Ectodermal cell (in vitro differentiated cells): ENCODE measurements around the gene PLPP1. TPM values are rescaled to one million over a fixed set of nuclear protein-coding genes. Genes with fewer than 3 reads are reported as not detected.

Source experiments
- H3K27ac ChIP-seq: 2 replicates; pipeline ENCODE4 v1.7.0; 2013; ENCODE audit warnings: mild to moderate bottlenecking, low read depth, low read length; ENCODE audit not compliant: insufficient read depth, poor library complexity, severe bottlenecking
- H3K27me3 ChIP-seq: 2 replicates; pipeline ENCODE4 v1.7.0; 2013; ENCODE audit warnings: mild to moderate bottlenecking, low read length; ENCODE audit not compliant: insufficient read depth, control insufficient read depth, poor library complexity, severe bottlenecking
- H3K36me3 ChIP-seq: one replicate; pipeline ENCODE4 v1.7.0; 2013; ENCODE audit warnings: low read length; ENCODE audit not compliant: control insufficient read depth, insufficient read depth
- H3K4me1 ChIP-seq: one replicate; pipeline ENCODE4 v1.7.0; 2013; ENCODE audit warnings: low read length; ENCODE audit not compliant: control insufficient read depth, insufficient read depth
- H3K4me3 ChIP-seq: 2 replicates; pipeline ENCODE4 v1.7.0; 2013; ENCODE audit warnings: low read depth, low read length, control low read depth; ENCODE audit not compliant: insufficient read depth
- H3K9me3 ChIP-seq: 2 replicates; pipeline ENCODE4 v1.7.0; 2013; ENCODE audit warnings: mild to moderate bottlenecking, low read length, moderate library complexity; ENCODE audit not compliant: control insufficient read depth
- WGBS, 2 experiments: methylation state at CpG; one replicate each; pipeline ENCODE4 v1.1.7; 2013; ENCODE audit warnings: missing lambda C conversion rate in 2 of 2; 5-methylcytosine and 5-hydroxymethylcytosine counted together
- polyA plus RNA-seq, 4 experiments: library from polyadenylated mRNA; stranded (reverse); fragments of 50-300 nt; gene quantifications; one replicate each; pipeline ENCODE4 v1.2.3, GENCODE V29; 2013

Gene PLPP1
- 18.1 TPM for polyA plus RNA-seq (2013, experiment 1 of 4)
- polyA plus RNA-seq (2013, experiment 2 of 4), result 15.9 TPM
- 19.1 TPM for polyA plus RNA-seq (2013, experiment 3 of 4)
- 20.3 TPM for polyA plus RNA-seq (2013, experiment 4 of 4)

DNA sequence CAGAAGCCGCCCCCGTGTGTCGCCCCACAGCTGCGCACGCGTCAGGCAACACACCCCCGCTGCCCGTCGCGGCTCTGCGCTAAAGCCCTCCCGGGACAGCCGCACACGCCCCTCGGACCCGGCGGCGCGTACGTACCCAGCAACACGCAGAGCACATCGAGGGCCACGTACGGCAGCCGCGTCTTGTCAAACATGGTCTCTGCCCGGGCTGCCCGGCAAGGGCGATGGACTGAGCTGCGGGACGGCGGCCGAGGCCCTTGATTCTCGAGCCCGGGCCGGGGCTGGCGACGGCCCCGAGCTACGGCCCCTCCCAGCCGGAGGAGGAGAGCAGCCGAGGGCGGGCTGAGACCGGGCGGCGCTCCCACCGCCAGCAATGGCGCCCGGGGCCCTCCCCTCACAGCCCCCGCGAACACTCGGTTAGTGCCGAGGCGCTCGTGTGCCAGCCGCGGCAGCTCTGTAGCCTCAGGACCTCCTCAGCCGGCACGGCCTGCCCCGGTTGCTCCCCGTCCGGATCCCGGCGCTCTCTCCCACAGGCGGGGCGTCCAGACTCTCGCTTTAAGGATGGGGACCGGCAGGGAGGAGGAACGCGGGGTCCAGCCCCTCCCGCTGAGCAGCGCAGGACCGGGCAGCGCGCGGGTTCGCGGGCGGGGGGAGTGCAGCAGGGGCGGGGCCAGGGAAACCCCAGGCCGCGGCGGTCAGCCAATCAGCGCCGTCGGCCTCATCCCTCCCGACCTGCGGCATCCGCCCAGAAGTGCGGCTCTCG, at the start of gene PLPP1:
PLPP1 (minus strand) TSS at position 529 of the 763 bp plus-strand sequence; CDS start at position 194, 335 bp downstream.
- Histone ChIP-seq H3K27ac (peak within 1 kb of the TSS; percentile 86), H3K9me3 (no peaks in the 10 kb centered on the region), H3K36me3 (no peaks in the 10 kb centered on the region), H3K4me1 (peaks cover 6% of the 10 kb centered on the region), H3K27me3 (no peaks in the 10 kb centered on the region), H3K4me3 (peak within 1 kb of the TSS; percentile 85)
- 0% methylated on average over 91 of the region's 91 CpGs for WGBS, 2 experiments

DNA sequence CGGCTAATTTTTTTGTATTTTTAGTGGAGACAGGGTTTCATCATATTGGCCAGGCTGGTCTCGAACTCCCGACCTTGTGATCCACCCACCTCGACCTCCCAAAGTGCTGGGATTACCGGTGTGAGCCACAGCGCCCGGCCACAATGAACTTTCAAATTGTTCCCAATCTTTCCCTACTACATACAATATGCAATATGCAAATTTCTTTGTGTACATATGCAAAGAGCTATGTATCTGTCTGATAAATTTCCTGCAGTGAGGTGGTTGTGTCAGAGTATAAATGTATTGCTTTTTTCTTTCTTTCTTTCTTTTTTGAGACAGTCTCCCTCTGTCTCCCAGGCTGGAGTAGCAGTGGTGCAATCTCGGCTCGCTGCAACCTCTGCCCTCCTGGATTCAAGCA, 48.8 kb upstream of the PLPP1 start:
- WGBS, 2 experiments, result 90 to 94% methylated on average over 9 of the region's 9 CpGs
- Histone ChIP-seq H3K4me1 (no peaks in the 10 kb centered on the region), H3K36me3 (no peaks in the 10 kb centered on the region), H3K4me3 (no peak overlapping the region), H3K27me3 (no peaks in the 10 kb centered on the region), H3K9me3 (no peaks in the 10 kb centered on the region), H3K27ac (no peak overlapping the region)

DNA sequence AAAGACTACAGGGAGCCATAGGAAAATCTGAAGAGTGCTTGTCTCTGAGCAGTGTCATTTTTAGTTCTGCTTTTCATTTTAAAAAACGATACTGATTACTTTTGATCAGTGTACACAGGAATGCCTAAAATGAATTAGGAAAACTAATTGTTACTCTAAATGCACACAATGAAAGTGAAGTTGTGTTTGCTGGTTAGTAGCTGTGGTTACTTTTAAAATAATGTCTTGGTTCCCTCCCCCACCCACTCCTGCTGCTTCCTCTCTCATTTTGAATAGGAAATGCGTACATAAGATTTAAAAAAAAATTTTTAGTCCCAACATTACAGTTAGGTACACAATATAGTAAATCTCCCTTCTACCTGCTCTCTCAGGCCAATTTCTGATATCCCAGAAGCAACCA, 47.5 kb upstream of the PLPP1 start:
- Histone ChIP-seq H3K36me3 (no peaks in the 10 kb centered on the region), H3K27me3 (no peaks in the 10 kb centered on the region), H3K27ac (no peak overlapping the region), H3K4me1 (no peaks in the 10 kb centered on the region), H3K9me3 (no peaks in the 10 kb centered on the region), H3K4me3 (no peak overlapping the region)
- WGBS, 2 experiments, result 93 to 100% methylated on average over 2 of the region's 2 CpGs

DNA sequence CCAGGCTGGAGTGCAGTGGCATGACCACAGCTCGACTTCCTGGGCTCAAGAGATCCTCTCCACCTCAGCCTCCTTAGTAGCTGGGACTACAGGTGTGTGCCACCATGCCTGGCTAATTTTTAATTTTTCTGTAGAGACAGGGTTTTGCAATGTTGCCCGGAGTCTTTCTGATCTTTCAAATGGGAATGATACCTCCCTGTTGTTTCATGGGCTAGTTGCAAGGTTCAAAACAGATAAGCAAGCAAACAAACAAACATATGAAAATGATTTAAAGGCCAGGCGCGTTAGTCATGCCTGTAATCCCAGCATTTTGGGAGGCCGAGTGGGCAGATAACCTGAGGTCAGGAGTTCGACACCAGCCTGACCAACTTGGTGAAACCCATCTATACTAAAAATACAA, 45.3 kb upstream of the PLPP1 start:
- H3K4me1 ChIP-seq, result no peaks in the 10 kb centered on the region
- WGBS, 2 experiments, result 91 to 93% methylated on average over 6 of the region's 6 CpGs
- H3K27me3 ChIP-seq, result no peaks in the 10 kb centered on the region
- no peaks in the 10 kb centered on the region for H3K36me3 ChIP-seq
- H3K9me3 ChIP-seq, result no peaks in the 10 kb centered on the region
- no peak overlapping the region for H3K27ac ChIP-seq
- H3K4me3 ChIP-seq, result no peak overlapping the region

DNA sequence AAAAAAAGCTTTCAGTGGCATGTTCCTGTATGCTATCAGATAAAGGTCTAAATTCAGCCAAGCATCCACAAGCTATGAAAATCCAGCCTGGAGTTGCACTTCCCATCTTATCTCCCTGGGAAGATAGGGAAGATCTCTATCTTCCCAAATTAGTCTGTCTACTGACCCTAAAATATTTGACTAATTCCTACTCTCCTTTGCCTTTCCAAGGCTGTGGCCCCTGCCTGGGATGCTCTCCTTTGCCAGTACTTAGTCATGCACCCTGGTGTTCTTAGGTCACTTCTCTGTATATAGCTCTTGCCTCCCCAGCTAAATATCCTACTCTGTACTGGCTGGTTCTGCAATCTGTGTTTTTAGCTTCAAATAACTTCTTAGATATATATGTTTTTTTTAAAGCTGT, 44.0 kb upstream of the PLPP1 start:
- H3K27ac ChIP-seq, result no peak overlapping the region
- H3K9me3 ChIP-seq, result no peaks in the 10 kb centered on the region
- no peaks in the 10 kb centered on the region for H3K27me3 ChIP-seq
- no peaks in the 10 kb centered on the region for H3K4me1 ChIP-seq
- no peaks in the 10 kb centered on the region for H3K36me3 ChIP-seq
- H3K4me3 ChIP-seq, result no peak overlapping the region

DNA sequence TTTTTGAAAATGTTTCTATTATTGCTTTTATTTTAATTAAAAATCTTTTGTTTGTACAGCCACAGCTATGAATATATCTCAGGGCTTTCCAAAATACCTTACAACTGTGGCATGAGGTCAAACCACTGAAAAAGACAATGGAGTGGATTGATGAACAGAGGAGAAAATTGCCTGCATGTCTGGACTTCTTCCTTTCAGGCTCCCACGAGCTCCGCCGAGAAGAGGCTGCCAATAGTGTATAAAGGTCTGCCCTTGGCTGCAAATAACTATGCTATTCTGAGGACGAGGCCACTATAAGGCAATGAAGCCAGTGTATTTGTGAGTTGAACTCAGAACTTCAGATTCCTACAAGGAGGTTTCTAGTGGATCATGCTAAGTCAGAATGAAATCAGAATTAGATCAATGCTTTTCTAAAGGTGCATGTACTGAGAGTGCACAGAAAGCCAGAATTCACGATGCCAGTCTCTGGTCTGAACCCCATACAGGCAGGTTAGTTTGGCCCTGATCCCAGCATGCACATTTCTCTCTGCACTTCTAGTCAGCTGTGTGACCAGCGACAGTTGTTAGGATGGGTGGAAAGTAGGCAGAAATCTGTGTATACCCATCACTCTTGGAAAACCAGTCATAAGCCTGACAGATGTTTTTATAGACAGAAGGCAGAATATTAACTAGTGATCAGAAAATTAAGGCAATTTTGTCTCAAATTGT, 42.7 kb upstream of the PLPP1 start:
- WGBS, 2 experiments, result 91 to 92% methylated on average over 6 of the region's 6 CpGs
- H3K27ac ChIP-seq, result no peak overlapping the region

DNA sequence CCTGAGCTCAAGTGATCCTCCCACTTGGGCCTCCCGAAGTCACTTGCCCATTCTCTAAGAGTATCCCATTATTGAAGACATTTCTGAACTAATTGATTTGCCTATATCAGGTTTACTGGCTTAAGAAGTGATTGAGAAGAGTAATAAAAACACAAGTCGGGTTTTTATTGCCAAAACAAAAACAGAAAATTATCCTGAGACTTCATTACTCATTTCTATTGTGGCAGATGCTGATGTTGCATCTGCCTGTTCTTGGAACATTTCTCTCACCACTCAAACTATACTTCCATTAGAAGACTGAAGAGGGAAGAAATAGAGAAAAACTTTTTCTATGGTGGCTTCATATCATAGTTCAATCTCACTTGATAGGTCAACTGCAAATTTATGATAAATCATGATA, 41.9 kb upstream of the PLPP1 start:
- H3K27ac ChIP-seq, result no peak overlapping the region
- H3K36me3 ChIP-seq, result no peaks in the 10 kb centered on the region
- H3K4me3 ChIP-seq, result no peak overlapping the region
- H3K27me3 ChIP-seq, result no peaks in the 10 kb centered on the region
- no peaks in the 10 kb centered on the region for H3K9me3 ChIP-seq
- H3K4me1 ChIP-seq, result no peaks in the 10 kb centered on the region
- WGBS, 2 experiments, result 78 to 93% methylated on average over 1 to 2 of the region's 2 CpGs

More for the DNA sequence above, 42.7 kb upstream of the PLPP1 start:
- H3K9me3 ChIP-seq, result no peaks in the 10 kb centered on the region
- H3K4me3 ChIP-seq, result no peak overlapping the region
- H3K27me3 ChIP-seq, result no peaks in the 10 kb centered on the region
- no peaks in the 10 kb centered on the region for H3K36me3 ChIP-seq
- no peaks in the 10 kb centered on the region for H3K4me1 ChIP-seq

DNA sequence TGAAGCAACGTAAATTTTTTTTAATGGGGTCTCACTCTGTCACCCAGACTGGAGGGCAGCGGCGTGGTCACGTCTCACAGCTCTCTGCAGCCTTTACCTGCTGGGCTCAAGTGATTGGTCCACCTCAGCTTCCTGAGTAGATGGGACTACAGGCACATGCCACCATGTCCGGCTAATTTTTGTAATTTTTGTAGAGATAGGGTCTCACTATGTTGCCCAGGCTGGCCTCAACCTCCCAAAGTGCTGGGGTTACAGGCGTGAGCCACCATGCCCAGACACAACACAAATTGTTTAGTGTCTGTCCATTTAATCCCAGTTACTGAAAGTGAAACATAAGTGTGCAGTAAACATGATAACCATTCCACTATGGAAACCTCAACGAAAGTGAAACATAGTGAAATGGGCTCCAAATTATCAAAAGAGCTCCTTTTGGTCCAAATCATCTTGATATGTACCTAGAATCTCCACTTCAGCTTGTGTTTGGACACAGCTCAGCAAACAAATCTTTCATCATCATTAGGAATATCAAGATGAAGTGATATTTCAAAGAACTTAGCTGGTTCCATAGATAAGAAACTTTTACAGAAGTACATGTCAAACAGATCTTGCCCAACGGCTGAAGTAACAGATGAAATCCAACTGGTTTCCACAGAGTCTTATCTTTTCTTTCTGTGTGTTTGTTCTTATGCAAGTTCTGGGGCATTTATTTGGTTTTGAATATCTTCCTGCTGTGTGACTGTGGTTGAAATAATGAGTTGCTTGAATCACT, 41.2 kb upstream of the PLPP1 start:
- no peaks in the 10 kb centered on the region for H3K36me3 ChIP-seq
- no peaks in the 10 kb centered on the region for H3K9me3 ChIP-seq
- no peak overlapping the region for H3K27ac ChIP-seq
- no peaks in the 10 kb centered on the region for H3K4me1 ChIP-seq
- 88 to 92% methylated on average over 8 of the region's 8 CpGs for WGBS, 2 experiments
- no peak overlapping the region for H3K4me3 ChIP-seq
- no peaks in the 10 kb centered on the region for H3K27me3 ChIP-seq

DNA sequence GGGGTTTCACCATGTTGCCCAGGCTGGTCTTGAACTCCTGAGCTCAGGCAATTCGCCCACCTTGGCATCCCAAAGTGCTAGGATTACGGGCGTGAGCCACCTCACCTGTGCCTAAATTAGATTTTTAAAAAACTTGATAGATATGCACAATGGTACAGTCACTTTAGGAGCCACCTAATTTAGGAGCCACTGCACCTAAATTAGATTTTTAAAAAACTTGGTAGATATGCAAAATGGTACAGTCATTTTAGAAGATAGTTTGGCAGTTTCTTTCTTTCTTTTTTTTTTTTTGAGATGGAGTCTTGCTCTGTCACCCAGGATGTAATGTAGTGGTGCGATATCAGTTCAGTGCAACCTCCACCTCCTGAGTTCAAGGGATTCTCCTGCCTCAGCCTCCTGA, 37.8 kb upstream of the PLPP1 start:
- Histone ChIP-seq H3K4me1 (peaks cover 8% of the 10 kb centered on the region), H3K9me3 (no peaks in the 10 kb centered on the region), H3K4me3 (no peak overlapping the region), H3K27me3 (no peaks in the 10 kb centered on the region), H3K36me3 (no peaks in the 10 kb centered on the region), H3K27ac (no peak overlapping the region)
- WGBS, 2 experiments, result 90 to 95% methylated on average over 4 of the region's 4 CpGs

DNA sequence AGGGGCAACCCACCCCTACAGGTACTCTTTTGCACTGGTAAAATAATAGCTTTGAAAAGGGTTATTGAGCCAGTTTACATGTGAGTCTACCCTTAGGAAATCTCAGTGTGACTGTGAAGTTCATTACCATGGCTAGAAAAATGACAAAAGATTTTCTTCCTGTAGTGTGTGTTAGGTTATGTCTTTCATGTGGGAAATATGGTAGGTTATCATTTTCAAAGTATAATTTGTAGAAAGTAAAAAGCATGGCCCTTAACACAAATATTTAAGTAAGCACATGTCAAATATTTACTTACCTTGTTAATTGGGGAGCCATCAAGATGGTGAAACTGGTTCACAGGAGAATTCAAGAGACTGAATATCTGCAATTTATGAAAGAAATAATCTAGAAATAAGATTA, 37.3 kb upstream of the PLPP1 start:
- Histone ChIP-seq H3K27me3 (no peaks in the 10 kb centered on the region), H3K36me3 (no peaks in the 10 kb centered on the region), H3K4me3 (no peak overlapping the region), H3K9me3 (no peaks in the 10 kb centered on the region), H3K27ac (no peak overlapping the region), H3K4me1 (peaks cover 8% of the 10 kb centered on the region)
